HG02943 (cell line): ENCODE measurements around the gene SULT2B1.

Experiments used
- ATAC-seq: cut with Tn5 transposase; IDR thresholded peaks from one replicate; pipeline ENCODE4 v1.9.1; 2021; ENCODE audit warnings: mild to moderate bottlenecking, low read depth, moderate library complexity; ENCODE audit not compliant: unreplicated experiment

SULT2B1 gene

GRCh38 chr19:48632692-48633147 lies 80.7 kb downstream of the SULT2B1 start:
- no peak for ATAC-seq

GRCh38 chr19:48633148-48634035 lies 81.4 kb downstream of the SULT2B1 start:
- no peak for ATAC-seq

- ATAC-seq = no peak
Observed at GRCh38 chr19:48634036-48634342, 82.0 kb downstream of the SULT2B1 start.

GRCh38 chr19:48634424-48635262 lies 82.7 kb downstream of the SULT2B1 start:
- ATAC-seq = no peak

DNA sequence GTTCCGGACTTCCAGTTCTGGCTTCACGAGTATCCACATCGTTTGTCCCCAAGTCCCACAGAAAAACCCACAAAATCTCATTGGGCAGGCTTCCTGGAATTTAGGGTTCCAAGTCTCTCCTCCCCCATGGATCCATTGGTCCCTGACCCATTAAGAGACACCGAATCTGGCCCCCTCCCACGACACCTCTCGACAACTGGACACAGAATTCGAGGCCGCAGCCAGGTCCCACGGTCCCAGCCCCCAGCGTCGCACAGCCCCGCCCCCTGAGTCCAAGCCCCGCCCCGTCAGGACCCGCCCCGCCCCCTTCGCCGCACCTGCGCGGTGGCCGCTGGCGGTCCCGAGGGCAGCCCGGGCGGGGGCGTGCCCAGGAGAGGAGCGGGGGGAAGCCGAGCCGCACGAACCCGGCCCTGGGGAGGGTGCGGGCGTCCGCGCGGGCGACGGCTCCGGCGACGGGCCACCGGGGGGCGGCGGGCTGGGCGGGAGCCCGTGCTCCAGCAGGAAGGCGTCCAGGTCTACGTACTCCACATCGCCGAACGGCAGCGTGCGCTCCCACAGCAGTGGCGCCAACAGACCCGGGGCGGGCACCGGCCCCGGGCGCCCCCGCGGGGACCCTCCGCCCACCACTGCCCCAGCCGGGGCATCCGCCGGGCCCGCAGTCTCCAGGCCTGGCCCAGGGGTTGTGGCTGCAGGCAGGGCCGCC lies 83.4 kb downstream of the SULT2B1 start:
- ATAC-seq = no peak

- no peak for ATAC-seq
Observed at GRCh38 chr19:48635966-48636858, 84.2 kb downstream of the SULT2B1 start.

- no peak for ATAC-seq
Observed at GRCh38 chr19:48636859-48637448, 85.0 kb downstream of the SULT2B1 start, which contains the start of gene DBP. Gene DBP (minus strand): TSS chr19:48637379. CDS start chr19:48636994, 385 bp downstream.

- peak; percentile 63 for ATAC-seq
Observed at GRCh38 chr19:48637449-48637947, 85.5 kb downstream of the SULT2B1 start.

- peak; percentile 11 for ATAC-seq
Observed at GRCh38 chr19:48637948-48638830, 86.2 kb downstream of the SULT2B1 start.

- no peak for ATAC-seq
Observed at GRCh38 chr19:48638831-48639381, 86.9 kb downstream of the SULT2B1 start.

- ATAC-seq = no peak
Observed at GRCh38 chr19:48639483-48640375, 87.8 kb downstream of the SULT2B1 start.

GRCh38 chr19:48641850-48642249 lies 89.9 kb downstream of the SULT2B1 start:
- no peak for ATAC-seq

DNA sequence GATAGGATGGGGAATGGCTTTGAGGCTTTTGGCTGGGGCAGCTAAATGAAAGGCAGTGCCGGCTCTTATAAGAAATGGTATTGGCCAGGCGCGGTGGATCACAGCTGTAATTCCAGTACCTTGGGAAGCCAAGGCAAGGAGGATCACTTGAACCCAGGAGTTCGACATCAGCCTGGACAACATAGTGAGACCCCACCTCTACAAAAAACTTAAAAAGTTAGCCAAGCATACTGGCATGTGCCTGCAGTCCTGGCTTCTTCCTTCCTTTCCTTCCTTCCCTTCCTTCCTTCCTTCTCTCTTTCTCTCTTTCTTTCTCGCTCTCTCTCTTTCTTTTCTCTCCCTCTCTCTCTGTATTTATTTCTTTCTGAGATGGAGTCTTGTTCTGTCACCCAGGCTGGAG lies 90.9 kb downstream of the SULT2B1 start:
- ATAC-seq = no peak

- no peak for ATAC-seq
Observed at GRCh38 chr19:48644355-48644754, 92.4 kb downstream of the SULT2B1 start.

DNA sequence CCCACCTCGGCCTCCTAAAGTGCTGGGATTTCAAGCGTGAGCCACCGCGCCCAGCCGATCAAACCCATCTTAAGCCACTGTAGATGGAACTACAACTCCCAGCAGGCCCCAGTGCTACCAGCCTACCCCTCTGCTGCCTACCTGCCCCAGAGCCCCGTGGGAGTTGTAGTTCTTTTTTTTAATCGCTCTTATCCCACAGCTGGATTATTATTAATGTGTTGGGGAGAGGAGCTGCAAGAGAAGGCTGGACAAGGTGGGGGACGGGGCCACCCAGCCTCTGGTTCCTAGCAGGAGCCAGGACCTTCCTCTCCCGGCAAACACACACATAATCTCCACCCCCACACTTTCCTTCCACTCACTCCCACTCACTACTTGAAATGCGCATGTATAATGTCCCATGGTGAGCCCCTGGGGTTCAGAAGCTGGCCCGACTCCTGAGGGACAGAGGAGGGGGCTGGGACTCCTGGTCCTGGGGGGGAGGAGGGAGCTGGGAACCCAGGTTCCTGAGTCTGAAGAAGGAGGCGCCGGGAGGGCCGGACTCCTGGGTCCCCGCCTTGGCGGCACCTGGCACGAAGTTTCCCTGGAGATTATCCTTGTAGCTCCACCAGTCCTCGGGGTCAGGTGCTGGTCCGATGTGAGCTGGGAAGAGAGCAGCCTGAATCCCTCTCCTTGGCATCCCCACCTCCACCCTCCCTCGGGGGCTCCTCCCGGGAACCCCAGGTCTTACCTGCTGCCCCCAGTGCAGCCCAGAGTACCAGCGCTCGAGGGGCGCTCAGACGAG lies 93.1 kb downstream of the SULT2B1 start:
- no peak for ATAC-seq

DNA sequence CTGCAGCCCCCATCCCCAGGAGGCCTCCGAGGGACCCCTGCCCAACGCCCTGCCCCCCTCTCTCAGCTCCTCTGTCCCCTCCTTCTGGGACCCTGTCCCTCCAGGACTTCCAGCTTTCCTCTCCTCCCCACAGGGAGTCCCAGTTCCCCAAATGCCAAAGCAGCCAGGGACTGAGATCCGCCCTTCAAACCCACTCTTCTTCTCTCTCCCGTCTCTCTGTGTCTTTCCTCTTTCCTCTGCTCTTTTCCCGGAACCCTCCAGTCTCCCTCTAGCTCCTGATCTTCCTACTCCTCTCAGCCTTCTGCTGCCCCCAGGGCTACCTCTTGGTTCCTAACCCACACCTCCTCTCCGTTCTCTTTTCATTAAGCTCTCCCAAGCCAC lies 93.6 kb downstream of the SULT2B1 start:
- no peak for ATAC-seq
